H1 (cell line): ENCODE data around the gene B4GAT1.

Source experiments
- MAFK ChIP-seq: IDR thresholded peaks from 2 replicates; pipeline ENCODE4 v1.6.1; 2012; ENCODE audit warnings: low read depth, mild to moderate bottlenecking, improper control_type of control experiment, low read length
- POLR2A ChIP-seq, 2 experiments: IDR thresholded peaks; 1 replicate in 1 of 2; 2 replicates in 1 of 2; pipeline ENCODE4 v1.6.1; 2011; ENCODE audit warnings: low read depth in 2 of 2, low read length in 2 of 2, mild to moderate bottlenecking in 2 of 2; ENCODE audit errors: control extremely low read depth in 1 of 2
- SIN3A ChIP-seq, 2 experiments: IDR thresholded peaks in 1 of 2; conservative IDR thresholded peaks in 1 of 2; 2 replicates each; pipeline ENCODE4 v1.6.1; 2011 to 2012; ENCODE audit warnings: low read length in 2 of 2, improper control_type of control experiment in 1 of 2, low read depth in 1 of 2, mild to moderate bottlenecking in 1 of 2
- ZNF274 ChIP-seq: IDR thresholded peaks from 2 replicates; pipeline ENCODE4 v1.7.0; 2012; ENCODE audit warnings: low read length, borderline replicate concordance; ENCODE audit errors: extremely low read depth
- TF ChIP-seq, protein P1 (sequence below), 3 experiments: IDR thresholded peaks; 1 replicate in 2 of 3; 2 replicates in 1 of 3; pipeline versions ENCODE4 v1.5.1 to v1.6.1; 2011; ENCODE audit warnings: low read length in 3 of 3, mild to moderate bottlenecking in 3 of 3, inconsistent platforms in 2 of 3, low read depth in 1 of 3, moderate library complexity in 1 of 3; ENCODE audit not compliant: insufficient read depth in 1 of 3; ENCODE audit errors: control extremely low read depth in 1 of 3

DNA sequence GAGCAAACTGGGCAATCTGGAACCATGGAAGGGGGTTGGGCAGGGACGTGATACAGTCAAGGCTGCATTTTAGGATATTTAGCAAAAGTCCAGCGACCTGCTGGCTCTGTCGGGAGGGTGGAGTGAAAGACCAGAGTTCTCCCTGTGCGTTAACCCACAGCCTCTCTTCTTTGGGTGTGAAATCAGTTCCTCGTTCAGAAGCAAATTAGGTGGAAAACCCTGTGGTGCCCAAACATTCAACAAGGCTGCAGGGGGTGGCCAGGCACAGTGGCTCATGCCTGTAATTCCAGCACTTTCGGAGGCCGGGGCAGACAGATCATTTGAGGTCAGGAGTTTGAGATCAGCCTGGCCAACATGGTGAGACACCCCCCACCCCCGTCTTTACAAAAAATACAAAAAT, 49.8 kb downstream of the B4GAT1 start:
- TF ChIP-seq, protein P1, sequence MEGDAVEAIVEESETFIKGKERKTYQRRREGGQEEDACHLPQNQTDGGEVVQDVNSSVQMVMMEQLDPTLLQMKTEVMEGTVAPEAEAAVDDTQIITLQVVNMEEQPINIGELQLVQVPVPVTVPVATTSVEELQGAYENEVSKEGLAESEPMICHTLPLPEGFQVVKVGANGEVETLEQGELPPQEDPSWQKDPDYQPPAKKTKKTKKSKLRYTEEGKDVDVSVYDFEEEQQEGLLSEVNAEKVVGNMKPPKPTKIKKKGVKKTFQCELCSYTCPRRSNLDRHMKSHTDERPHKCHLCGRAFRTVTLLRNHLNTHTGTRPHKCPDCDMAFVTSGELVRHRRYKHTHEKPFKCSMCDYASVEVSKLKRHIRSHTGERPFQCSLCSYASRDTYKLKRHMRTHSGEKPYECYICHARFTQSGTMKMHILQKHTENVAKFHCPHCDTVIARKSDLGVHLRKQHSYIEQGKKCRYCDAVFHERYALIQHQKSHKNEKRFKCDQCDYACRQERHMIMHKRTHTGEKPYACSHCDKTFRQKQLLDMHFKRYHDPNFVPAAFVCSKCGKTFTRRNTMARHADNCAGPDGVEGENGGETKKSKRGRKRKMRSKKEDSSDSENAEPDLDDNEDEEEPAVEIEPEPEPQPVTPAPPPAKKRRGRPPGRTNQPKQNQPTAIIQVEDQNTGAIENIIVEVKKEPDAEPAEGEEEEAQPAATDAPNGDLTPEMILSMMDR (IDR thresholded peaks at IDR 0.05; ENCODE audit: control extremely low read depth in 1 of 3, insufficient read depth in 1 of 3, low read depth in 1 of 3, low read length in 3 of 3) = no peak
- TF ChIP-seq MAFK = no peak
- TF ChIP-seq POLR2A (IDR thresholded peaks at IDR 0.05; ENCODE audit: control extremely low read depth in 1 of 2, low read depth in 2 of 2, low read length in 2 of 2) = no peak
- no peak for TF ChIP-seq SIN3A (conservative IDR thresholded peaks at IDR 0.05 in 1 of 2, IDR thresholded peaks at IDR 0.05 in 1 of 2; ENCODE audit: low read depth in 1 of 2, low read length in 2 of 2)
- TF ChIP-seq ZNF274 = no peak
